Measurements from ENCODE around the gene ENOX1.

Gene ENOX1

GRCh38 chr13:43545317-43545874 lies 241.4 kb downstream of the ENOX1 start:
- no peak for DNase-seq (ENCODE audit: low read depth)

GRCh38 chr13:43544631-43545030 lies 242.1 kb downstream of the ENOX1 start:
- no peak for DNase-seq (ENCODE audit: low read depth)

- no peak for DNase-seq (ENCODE audit: low read depth)
Observed at GRCh38 chr13:43544011-43544410, 242.8 kb downstream of the ENOX1 start.

GRCh38 chr13:43543331-43543730 lies 243.4 kb downstream of the ENOX1 start:
- DNase-seq (ENCODE audit: low read depth) = no peak

GRCh38 chr13:43537124-43537523 lies 249.6 kb downstream of the ENOX1 start:
- no peak for DNase-seq (ENCODE audit: low read depth)

- no peak for DNase-seq (ENCODE audit: low read depth)
Observed at GRCh38 chr13:43529796-43530195, 257.0 kb downstream of the ENOX1 start.

GRCh38 chr13:43528992-43529391 lies 257.8 kb downstream of the ENOX1 start:
- DNase-seq (ENCODE audit: low read depth) = no peak

- no peak for DNase-seq (ENCODE audit: low read depth)
Observed at GRCh38 chr13:43522788-43523187, 264.0 kb downstream of the ENOX1 start.

- DNase-seq (ENCODE audit: low read depth) = no peak
Observed at GRCh38 chr13:43520351-43520750, 266.4 kb downstream of the ENOX1 start.

- no peak for DNase-seq (ENCODE audit: low read depth)
Observed at GRCh38 chr13:43518833-43519232, 267.9 kb downstream of the ENOX1 start.

GRCh38 chr13:43516401-43516833 lies 270.4 kb downstream of the ENOX1 start:
- DNase-seq (ENCODE audit: low read depth) = no peak

GRCh38 chr13:43515531-43515930 lies 271.2 kb downstream of the ENOX1 start:
- DNase-seq (ENCODE audit: low read depth) = no peak

GRCh38 chr13:43514311-43514710 lies 272.5 kb downstream of the ENOX1 start:
- DNase-seq (ENCODE audit: low read depth) = no peak

GRCh38 chr13:43512221-43512620 lies 274.6 kb downstream of the ENOX1 start:
- DNase-seq (ENCODE audit: low read depth) = no peak

GRCh38 chr13:43510956-43511901 lies 275.5 kb downstream of the ENOX1 start:
- DNase-seq (ENCODE audit: low read depth) = no peak

GRCh38 chr13:43495732-43496131 lies 291.0 kb downstream of the ENOX1 start:
- no peak for DNase-seq (ENCODE audit: low read depth)

GRCh38 chr13:43494206-43494605 lies 292.6 kb downstream of the ENOX1 start:
- DNase-seq (ENCODE audit: low read depth) = no peak

- no peak for DNase-seq (ENCODE audit: low read depth)
Observed at GRCh38 chr13:43493496-43494000, 293.2 kb downstream of the ENOX1 start.

- no peak for DNase-seq (ENCODE audit: low read depth)
Observed at GRCh38 chr13:43492745-43493144, 294.0 kb downstream of the ENOX1 start.

- DNase-seq (ENCODE audit: low read depth) = no peak
Observed at GRCh38 chr13:43492311-43492710, 294.5 kb downstream of the ENOX1 start.

- no peak for DNase-seq (ENCODE audit: low read depth)
Observed at GRCh38 chr13:43489233-43489632, 297.5 kb downstream of the ENOX1 start.

GRCh38 chr13:43487885-43488284 lies 298.9 kb downstream of the ENOX1 start:
- DNase-seq (ENCODE audit: low read depth) = no peak

- no peak for DNase-seq (ENCODE audit: low read depth)
Observed at GRCh38 chr13:43487461-43487860, 299.3 kb downstream of the ENOX1 start.
